ENCODE measurements around the gene FNDC11.

Gene FNDC11

GRCh38 chr20:63553933-63554290 lies at the start of gene FNDC11:
TSS of gene FNDC11 (plus strand) at chr20:63554159. CDS start at chr20:63555664, 1,505 bp downstream.
- peak within 1 kb of the TSS; percentile 53 for H3K4me3 ChIP-seq (ENCODE audit: control insufficient read depth, low read depth, low read length)
- no peak for DNase-seq (ENCODE audit: low read depth)
- TF ChIP-seq CTCF (IDR thresholded peaks at IDR 0.05; ENCODE audit: control insufficient read depth, insufficient read depth, low read depth, low read length, missing control alignments): no peak

GRCh38 chr20:63504642-63505041 lies 49.3 kb upstream of the FNDC11 start:
- H3K4me3 ChIP-seq (ENCODE audit: control insufficient read depth, low read depth, low read length): no peak overlapping the region
- no peak for DNase-seq (ENCODE audit: low read depth)
- no peak for TF ChIP-seq CTCF (IDR thresholded peaks at IDR 0.05; ENCODE audit: control insufficient read depth, insufficient read depth, low read depth, low read length, missing control alignments)

- TF ChIP-seq CTCF (IDR thresholded peaks at IDR 0.05; ENCODE audit: control insufficient read depth, insufficient read depth, low read depth, low read length, missing control alignments): no peak
- no peak overlapping the region for H3K4me3 ChIP-seq (ENCODE audit: control insufficient read depth, low read depth, low read length)
- DNase-seq (ENCODE audit: low read depth): no peak
Observed at GRCh38 chr20:63505281-63505680, 48.7 kb upstream of the FNDC11 start.

- H3K4me3 ChIP-seq (ENCODE audit: control insufficient read depth, low read depth, low read length): no peak overlapping the region
- no peak for TF ChIP-seq CTCF (IDR thresholded peaks at IDR 0.05; ENCODE audit: control insufficient read depth, insufficient read depth, low read depth, low read length, missing control alignments)
- no peak for DNase-seq (ENCODE audit: low read depth)
Observed at GRCh38 chr20:63505723-63506122, 48.2 kb upstream of the FNDC11 start.

GRCh38 chr20:63507083-63507743 lies 46.7 kb upstream of the FNDC11 start:
- H3K4me3 ChIP-seq (ENCODE audit: control insufficient read depth, low read depth, low read length): no peak overlapping the region
- no peak for TF ChIP-seq CTCF (IDR thresholded peaks at IDR 0.05; ENCODE audit: control insufficient read depth, insufficient read depth, low read depth, low read length, missing control alignments)
- DNase-seq (ENCODE audit: low read depth): no peak

GRCh38 chr20:63508072-63508768 lies 45.7 kb upstream of the FNDC11 start:
- DNase-seq (ENCODE audit: low read depth): no peak
- no peak for TF ChIP-seq CTCF (IDR thresholded peaks at IDR 0.05; ENCODE audit: control insufficient read depth, insufficient read depth, low read depth, low read length, missing control alignments)
- H3K4me3 ChIP-seq (ENCODE audit: control insufficient read depth, low read depth, low read length): no peak overlapping the region

Data from AG09309 (cell line).